NCI-H1048 (cell line): ENCODE data around the gene TACC2.
"Not testable (repeated sequence)": the region's sequence is repeated elsewhere in the genome, so short reads cannot be mapped to it uniquely, and the experiment has no call there.

ENCODE experiments used
- DNase-seq: peaks from one replicate; lab custom pipeline; 2025; lab: John Stamatoyannopoulos, UW

Gene TACC2

GRCh38 chr10:122197611-122198222 lies 208.8 kb downstream of the TACC2 start:
- no peak for DNase-seq

GRCh38 chr10:122198631-122199030 lies 209.7 kb downstream of the TACC2 start:
- no peak for DNase-seq

- no peak for DNase-seq
Measured at GRCh38 chr10:122199070-122199469, 210.1 kb downstream of the TACC2 start.

GRCh38 chr10:122199689-122200088 lies 210.7 kb downstream of the TACC2 start:
- no peak for DNase-seq

GRCh38 chr10:122201401-122201800 lies 212.4 kb downstream of the TACC2 start:
- no peak for DNase-seq

GRCh38 chr10:122203180-122203579 lies 214.2 kb downstream of the TACC2 start:
- DNase-seq = not testable (repeated sequence)

- DNase-seq = no peak
Measured at GRCh38 chr10:122204691-122205489, 215.9 kb downstream of the TACC2 start.

GRCh38 chr10:122206471-122207065 lies 217.6 kb downstream of the TACC2 start:
- no peak for DNase-seq

- no peak for DNase-seq
Measured at GRCh38 chr10:122207163-122207562, 218.2 kb downstream of the TACC2 start.

- DNase-seq = no peak
Measured at GRCh38 chr10:122207596-122207995, 218.6 kb downstream of the TACC2 start.

GRCh38 chr10:122208571-122209430 lies 219.8 kb downstream of the TACC2 start:
- DNase-seq = no peak

GRCh38 chr10:122210481-122211265 lies 221.7 kb downstream of the TACC2 start:
- DNase-seq = no peak

- DNase-seq = no peak
Measured at GRCh38 chr10:122213364-122213763, 224.4 kb downstream of the TACC2 start.

GRCh38 chr10:122213766-122214165 lies 224.8 kb downstream of the TACC2 start:
- no peak for DNase-seq

GRCh38 chr10:122216047-122216446 lies 227.1 kb downstream of the TACC2 start:
- no peak for DNase-seq

GRCh38 chr10:122219340-122219739 lies 230.4 kb downstream of the TACC2 start:
- DNase-seq = no peak

GRCh38 chr10:122220736-122221135 lies 231.8 kb downstream of the TACC2 start:
- DNase-seq = no peak

GRCh38 chr10:122221958-122222357 lies 233.0 kb downstream of the TACC2 start:
- DNase-seq = no peak

GRCh38 chr10:122222638-122223037 lies 233.7 kb downstream of the TACC2 start:
- DNase-seq = no peak

- DNase-seq = no peak
Measured at GRCh38 chr10:122224159-122224558, 235.2 kb downstream of the TACC2 start.

- DNase-seq = no peak
Measured at GRCh38 chr10:122225330-122225729, 236.4 kb downstream of the TACC2 start.
